Muscle layer of duodenum (tissue), 2 donors: Measurements from ENCODE around the gene KRT32.

Source experiments
- H3K27ac ChIP-seq: one replicate; pipeline ENCODE4 v1.7.0; 2013; ENCODE audit warnings: mild to moderate bottlenecking, low read length
- H3K27me3 ChIP-seq: one replicate; pipeline ENCODE4 v1.7.0; 2013; ENCODE audit warnings: low read depth, mild to moderate bottlenecking, control low read depth, low read length
- H3K36me3 ChIP-seq, 2 donors: one replicate each; pipeline ENCODE4 v1.7.0; 2013; ENCODE audit warnings: low read length in 2 of 2, control low read depth in 1 of 2, mild to moderate bottlenecking in 1 of 2; ENCODE audit not compliant: insufficient read depth in 2 of 2, control insufficient read depth in 1 of 2
- H3K4me1 ChIP-seq, 2 donors: one replicate each; pipeline ENCODE4 v1.7.0; 2013; ENCODE audit warnings: low read length in 2 of 2, mild to moderate bottlenecking in 2 of 2, control low read depth in 1 of 2, moderate library complexity in 1 of 2; ENCODE audit not compliant: insufficient read depth in 2 of 2, control insufficient read depth in 1 of 2
- H3K4me3 ChIP-seq, 2 donors: one replicate each; pipeline ENCODE4 v1.7.0; 2013; ENCODE audit warnings: low read length in 2 of 2, low read depth in 1 of 2, mild to moderate bottlenecking in 1 of 2
- H3K9me3 ChIP-seq, 2 donors: one replicate each; pipeline ENCODE4 v1.7.0; 2013; ENCODE audit warnings: low read length in 2 of 2, control low read depth in 1 of 2, mild to moderate bottlenecking in 1 of 2; ENCODE audit not compliant: control insufficient read depth in 1 of 2
- donor health status: healthy.

KRT32 gene

GRCh38 chr17:41455236-41455635, 11.9 kb downstream of the KRT32 start:
- Histone ChIP-seq H3K27ac (no peak overlapping the region), H3K4me1 (peaks cover 0 to 5% of the 10 kb centered on the region in 2 donors), H3K27me3 (no peaks in the 10 kb centered on the region), H3K4me3 (no peak overlapping the region), H3K9me3 (peaks cover 0 to 5% of the 10 kb centered on the region in 2 donors), H3K36me3 (no peaks in the 10 kb centered on the region)

- H3K9me3 ChIP-seq = peaks cover 0 to 5% of the 10 kb centered on the region in 2 donors
- H3K27ac ChIP-seq = no peak overlapping the region
- H3K27me3 ChIP-seq = no peaks in the 10 kb centered on the region
- no peaks in the 10 kb centered on the region for H3K36me3 ChIP-seq
- H3K4me3 ChIP-seq = no peak overlapping the region
- peaks cover 0 to 5% of the 10 kb centered on the region in 2 donors for H3K4me1 ChIP-seq
Observed at GRCh38 chr17:41453066-41453465, 14.1 kb downstream of the KRT32 start.

- Histone ChIP-seq H3K4me3 (no peak overlapping the region), H3K9me3 (peaks cover 0 to 5% of the 10 kb centered on the region in 2 donors), H3K4me1 (peaks cover 0 to 5% of the 10 kb centered on the region in 2 donors), H3K27me3 (no peaks in the 10 kb centered on the region), H3K36me3 (no peaks in the 10 kb centered on the region), H3K27ac (no peak overlapping the region)
Observed at GRCh38 chr17:41452281-41452680, 14.9 kb downstream of the KRT32 start.

GRCh38 chr17:41451154-41451728, 15.9 kb downstream of the KRT32 start:
- Histone ChIP-seq H3K27ac (no peak overlapping the region), H3K36me3 (no peaks in the 10 kb centered on the region), H3K9me3 (peaks cover 0 to 5% of the 10 kb centered on the region in 2 donors), H3K4me3 (no peak overlapping the region), H3K4me1 (no peaks in the 10 kb centered on the region), H3K27me3 (no peaks in the 10 kb centered on the region)

- no peak overlapping the region for H3K4me3 ChIP-seq
- H3K27ac ChIP-seq = no peak overlapping the region
- no peaks in the 10 kb centered on the region for H3K36me3 ChIP-seq
- no peaks in the 10 kb centered on the region for H3K4me1 ChIP-seq
- peaks cover 0 to 5% of the 10 kb centered on the region in 2 donors for H3K9me3 ChIP-seq
- H3K27me3 ChIP-seq = no peaks in the 10 kb centered on the region
Observed at GRCh38 chr17:41449008-41449407, 18.2 kb downstream of the KRT32 start.

GRCh38 chr17:41448506-41448905, 18.7 kb downstream of the KRT32 start:
- Histone ChIP-seq H3K27me3 (peaks cover under 1% of the 10 kb centered on the region), H3K9me3 (peaks cover 0 to 5% of the 10 kb centered on the region in 2 donors), H3K4me1 (no peaks in the 10 kb centered on the region), H3K4me3 (no peak overlapping the region), H3K27ac (no peak overlapping the region), H3K36me3 (no peaks in the 10 kb centered on the region)

GRCh38 chr17:41446806-41447205, 20.4 kb downstream of the KRT32 start:
- H3K27ac ChIP-seq = no peak overlapping the region
- H3K36me3 ChIP-seq = no peaks in the 10 kb centered on the region
- H3K9me3 ChIP-seq = peaks cover 0 to 5% of the 10 kb centered on the region in 2 donors
- no peaks in the 10 kb centered on the region for H3K4me1 ChIP-seq
- no peak overlapping the region for H3K4me3 ChIP-seq
- H3K27me3 ChIP-seq = peaks cover 5% of the 10 kb centered on the region

- Histone ChIP-seq H3K36me3 (no peaks in the 10 kb centered on the region), H3K27me3 (peaks cover 5% of the 10 kb centered on the region), H3K4me3 (no peak overlapping the region), H3K4me1 (no peaks in the 10 kb centered on the region), H3K27ac (no peak overlapping the region), H3K9me3 (no peaks in the 10 kb centered on the region)
Observed at GRCh38 chr17:41444640-41445039, 22.5 kb downstream of the KRT32 start.

- H3K27me3 ChIP-seq = peaks cover 5% of the 10 kb centered on the region
- no peak overlapping the region for H3K27ac ChIP-seq
- no peak overlapping the region for H3K4me3 ChIP-seq
- no peaks in the 10 kb centered on the region for H3K4me1 ChIP-seq
- no peaks in the 10 kb centered on the region for H3K9me3 ChIP-seq
- no peaks in the 10 kb centered on the region for H3K36me3 ChIP-seq
Observed at GRCh38 chr17:41444186-41444585, 23.0 kb downstream of the KRT32 start.

GRCh38 chr17:41442739-41443138, 24.4 kb downstream of the KRT32 start:
- Histone ChIP-seq H3K9me3 (no peaks in the 10 kb centered on the region), H3K4me3 (no peak overlapping the region), H3K36me3 (no peaks in the 10 kb centered on the region), H3K27me3 (peaks cover 5% of the 10 kb centered on the region), H3K27ac (no peak overlapping the region), H3K4me1 (no peaks in the 10 kb centered on the region)

- Histone ChIP-seq H3K4me3 (no peak within 1 kb of the TSS), H3K27ac (no peak within 1 kb of the TSS), H3K9me3 (no peaks in the 10 kb centered on the region), H3K4me1 (no peaks in the 10 kb centered on the region), H3K36me3 (no peaks in the 10 kb centered on the region), H3K27me3 (peaks cover 5% of the 10 kb centered on the region)
Observed at GRCh38 chr17:41440531-41441033, 26.6 kb downstream of the KRT32 start, which contains the start of gene KRT38. Gene KRT38 (minus strand): TSS chr17:41440983. CDS start chr17:41440921, 62 bp downstream.

- no peak overlapping the region for H3K27ac ChIP-seq
- no peaks in the 10 kb centered on the region for H3K4me1 ChIP-seq
- no peaks in the 10 kb centered on the region for H3K36me3 ChIP-seq
- no peaks in the 10 kb centered on the region for H3K9me3 ChIP-seq
- H3K4me3 ChIP-seq = no peak overlapping the region
- peaks cover 5% of the 10 kb centered on the region for H3K27me3 ChIP-seq
Observed at GRCh38 chr17:41439375-41439774, 27.8 kb downstream of the KRT32 start.
